ENCODE results near the gene FAM120B. TPM values are rescaled to one million over a fixed set of nuclear protein-coding genes. Genes with fewer than 3 reads are reported as not detected.

FAM120B gene
- total RNA-seq, 2 experiments from 2014 or later: 18.4 to 20.0 TPM

DNA sequence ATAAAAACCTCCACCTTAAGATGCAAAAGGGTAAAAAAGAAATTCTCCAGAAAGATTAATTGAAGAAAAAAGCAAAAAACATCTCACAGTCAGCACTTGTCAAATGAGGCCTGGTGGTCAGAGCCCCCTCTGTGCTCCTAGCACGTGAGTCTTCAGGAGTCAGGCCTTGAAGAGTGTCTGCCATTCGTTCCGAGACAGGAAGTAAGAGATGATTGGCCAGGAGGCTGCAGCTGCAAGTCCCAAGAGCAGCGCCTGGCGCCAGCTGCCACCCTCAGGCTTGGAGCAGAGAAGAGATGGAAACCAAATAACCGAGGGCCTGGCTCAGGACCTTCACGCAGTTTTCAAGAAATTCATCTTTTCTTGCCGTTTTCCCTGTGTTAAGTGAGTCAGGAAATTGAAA, 65.0 kb downstream of the FAM120B start:
- DNase-seq: no peak
- Mint-ChIP-seq H3K4me1 (ENCODE audit: low read depth) (peaks cover 19% of the 10 kb centered on the region), H3K4me3 (no peak overlapping the region), H3K9me3 (no peaks in the 10 kb centered on the region), H3K27me3 (no peaks in the 10 kb centered on the region), H3K27ac (peak overlapping the region; percentile 79), H3K36me3 (peaks cover 24% of the 10 kb centered on the region)
- intact Hi-C loops (cut with micrococcal nuclease): loop anchor here (2.0 kb wide), 1 partner anchor 25 kb away; no protein-coding TSS in a partner anchor
- CTCF ChIA-PET: no interaction called here
- POLR2A ChIA-PET: interaction anchor here (0.8 kb wide), 1 partner anchor 10 kb away, joined by 5 read pairs; no protein-coding TSS in a partner anchor

DNA sequence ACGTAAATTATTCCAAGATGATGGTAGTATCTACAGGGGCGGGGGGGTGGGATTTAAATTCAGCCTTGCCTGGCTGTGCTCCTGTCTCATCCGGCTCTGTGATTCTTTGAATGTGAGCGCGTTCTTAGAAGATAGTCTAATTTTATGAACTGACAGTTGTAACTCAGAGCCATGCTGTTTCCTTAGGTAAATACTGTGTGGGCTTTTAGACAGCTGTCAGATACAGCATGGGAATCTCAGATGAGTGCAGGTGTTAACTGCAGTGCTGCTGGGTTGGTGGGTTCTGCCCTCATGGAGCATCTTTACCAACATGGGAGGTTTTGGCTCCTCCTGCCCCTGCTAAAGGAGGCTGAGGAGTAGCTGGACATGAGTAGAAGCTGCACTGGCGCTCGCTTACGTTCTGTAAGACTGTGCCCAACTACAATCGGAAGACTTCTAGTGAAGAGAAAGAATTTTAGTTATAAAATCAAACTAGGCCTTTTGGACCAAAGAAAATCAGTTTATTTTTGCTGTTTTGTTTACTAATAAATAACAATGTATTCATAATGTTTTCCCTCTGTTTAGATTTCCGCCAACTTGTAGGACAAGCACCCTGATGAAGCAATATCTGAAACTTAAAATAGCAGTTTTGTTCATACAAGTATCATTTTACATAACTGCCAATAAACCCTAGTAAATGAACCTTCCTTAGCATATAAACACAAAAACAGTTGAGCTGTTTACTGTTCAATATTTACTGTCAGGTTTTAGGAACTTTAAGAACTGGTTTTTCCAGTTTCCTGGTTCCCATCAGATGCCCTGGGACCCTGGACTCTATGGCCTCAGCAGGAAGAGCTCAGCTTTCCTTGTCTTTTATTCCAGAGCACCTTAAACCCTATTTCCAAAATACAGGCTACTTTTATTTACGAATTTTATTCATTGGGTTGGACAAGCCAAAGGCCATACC, 66.1 kb downstream of the FAM120B start:
- Mint-ChIP-seq H3K9me3 (no peaks in the 10 kb centered on the region), H3K27ac (no peak overlapping the region), H3K4me3 (no peak overlapping the region), H3K4me1 (ENCODE audit: low read depth) (peaks cover 19% of the 10 kb centered on the region), H3K27me3 (no peaks in the 10 kb centered on the region), H3K36me3 (peaks cover 25% of the 10 kb centered on the region)
- intact Hi-C loops (cut with micrococcal nuclease): no loop called here
- POLR2A ChIA-PET: interaction anchor here (0.8 kb wide), 1 partner anchor 9 kb away, joined by 5 read pairs; no protein-coding TSS in a partner anchor
- CTCF ChIA-PET: no interaction called here
- no peak for DNase-seq

DNA sequence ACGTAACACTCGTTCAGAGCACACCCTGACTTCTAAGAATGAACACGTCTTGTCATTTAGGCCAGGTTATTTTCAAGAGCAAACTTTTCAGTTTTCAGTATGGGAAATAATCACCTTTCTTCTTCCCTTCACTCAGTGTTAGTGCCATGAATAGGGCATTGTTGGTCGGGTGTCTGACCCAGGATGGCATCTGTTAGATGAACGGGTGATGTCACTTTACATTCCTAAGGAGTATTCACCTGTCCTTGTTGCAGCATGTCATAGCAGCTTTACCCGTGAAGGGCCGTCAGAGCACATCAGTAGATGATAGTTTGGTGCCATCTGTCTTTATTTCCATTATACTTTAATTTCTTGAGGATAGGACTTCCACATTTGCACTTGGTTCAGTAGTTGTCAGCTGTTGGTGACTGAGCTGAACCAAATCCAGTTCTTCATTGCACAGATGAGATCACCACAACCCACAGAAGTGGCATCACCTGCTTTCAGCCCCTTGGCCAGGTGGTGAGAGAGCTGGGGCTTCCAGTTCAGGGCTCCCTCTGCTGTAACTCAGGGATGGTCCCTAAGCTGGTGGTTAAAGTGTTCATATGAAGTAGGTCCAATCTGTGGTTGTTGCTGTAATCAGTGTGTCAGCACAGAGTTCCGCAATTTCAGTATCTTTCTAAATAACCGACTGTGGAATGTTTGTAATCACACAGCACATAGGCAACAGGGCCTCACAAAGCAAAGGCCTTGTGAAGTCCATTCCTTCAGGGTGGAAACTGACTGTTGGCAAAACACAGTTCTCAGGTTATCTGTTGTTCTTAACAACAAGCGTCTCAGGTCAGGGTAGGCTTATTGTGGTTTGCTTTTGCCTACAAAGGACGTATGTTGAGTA, 68.2 kb downstream of the FAM120B start:
- intact Hi-C loops (cut with micrococcal nuclease): no loop called here
- Mint-ChIP-seq H3K9me3 (no peaks in the 10 kb centered on the region), H3K4me1 (ENCODE audit: low read depth) (peaks cover 27% of the 10 kb centered on the region), H3K27me3 (no peaks in the 10 kb centered on the region), H3K36me3 (peaks cover 23% of the 10 kb centered on the region), H3K27ac (no peak overlapping the region), H3K4me3 (no peak overlapping the region)
- ChIA-PET CTCF (no interaction called here), POLR2A (no interaction called here)
- no peak for DNase-seq

DNA sequence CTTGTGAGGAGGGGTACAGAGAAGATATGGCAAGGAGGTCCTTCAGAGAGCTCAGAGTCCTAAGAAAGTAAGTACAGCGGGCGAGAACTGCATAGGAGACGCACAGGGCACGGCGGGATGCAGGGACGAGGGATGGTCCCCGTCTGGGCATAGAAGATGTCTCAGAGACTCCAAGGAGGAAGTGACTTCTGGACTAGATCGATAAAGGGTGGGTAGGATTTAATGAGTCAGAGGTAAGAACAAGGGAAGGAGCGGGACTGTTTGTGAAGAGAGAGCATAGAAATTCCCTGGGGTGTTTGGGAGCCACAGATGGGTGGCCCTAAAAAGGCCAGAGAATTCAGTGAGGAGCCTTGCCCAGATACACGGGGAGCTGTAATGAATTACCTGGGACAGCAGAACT, 69.1 kb downstream of the FAM120B start:
- intact Hi-C loops (cut with micrococcal nuclease): no loop called here
- peaks cover 20% of the 10 kb centered on the region for H3K4me1 Mint-ChIP-seq (ENCODE audit: low read depth)
- ChIA-PET POLR2A (no interaction called here), CTCF (interaction anchor here (0.6 kb wide), 1 partner anchor 165 kb away, joined by 3 read pairs; no protein-coding TSS in a partner anchor)
- H3K36me3 Mint-ChIP-seq: peaks cover 23% of the 10 kb centered on the region
- H3K27ac Mint-ChIP-seq: no peak overlapping the region
- no peaks in the 10 kb centered on the region for H3K27me3 Mint-ChIP-seq
- no peak overlapping the region for H3K4me3 Mint-ChIP-seq
- no peaks in the 10 kb centered on the region for H3K9me3 Mint-ChIP-seq
- no peak for DNase-seq

DNA sequence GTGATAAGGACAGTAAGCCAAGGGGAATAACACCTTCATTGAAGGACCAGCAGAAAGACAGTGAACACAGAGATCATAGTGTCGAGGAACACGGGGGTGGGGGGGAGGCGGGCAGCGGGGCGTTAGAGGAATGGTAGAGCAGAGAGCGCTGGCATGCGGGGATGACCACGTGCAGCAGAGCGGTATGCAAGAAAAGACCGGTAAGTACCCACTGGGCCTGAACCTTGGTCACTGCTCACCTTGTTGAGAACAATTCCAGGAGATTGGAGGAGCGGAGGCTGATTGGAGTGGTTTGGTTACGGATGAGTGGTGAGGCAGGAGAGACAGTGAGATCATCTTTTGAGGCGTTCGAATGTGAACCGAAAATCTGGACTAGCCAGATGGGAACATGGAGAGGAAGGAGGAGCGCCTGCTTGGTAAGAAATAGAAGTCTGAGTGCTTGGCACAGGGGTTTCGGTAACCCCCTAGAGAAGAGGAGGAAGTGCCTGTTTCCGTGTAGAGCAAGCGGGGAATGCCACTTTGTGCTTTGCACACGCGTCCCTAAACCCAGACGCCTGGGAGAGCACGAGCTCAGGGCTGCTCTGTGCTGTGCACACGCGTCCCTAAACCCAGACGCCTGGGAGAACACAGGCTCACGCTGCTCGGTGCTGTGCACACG, 70.0 kb downstream of the FAM120B start:
- Mint-ChIP-seq H3K36me3 (peaks cover 16% of the 10 kb centered on the region), H3K27ac (no peak overlapping the region), H3K9me3 (no peaks in the 10 kb centered on the region), H3K27me3 (no peaks in the 10 kb centered on the region), H3K4me3 (no peak overlapping the region), H3K4me1 (ENCODE audit: low read depth) (peaks cover 12% of the 10 kb centered on the region)
- no peak for DNase-seq
- intact Hi-C loops (cut with micrococcal nuclease): no loop called here
- POLR2A ChIA-PET: no interaction called here
- CTCF ChIA-PET: no interaction called here

DNA sequence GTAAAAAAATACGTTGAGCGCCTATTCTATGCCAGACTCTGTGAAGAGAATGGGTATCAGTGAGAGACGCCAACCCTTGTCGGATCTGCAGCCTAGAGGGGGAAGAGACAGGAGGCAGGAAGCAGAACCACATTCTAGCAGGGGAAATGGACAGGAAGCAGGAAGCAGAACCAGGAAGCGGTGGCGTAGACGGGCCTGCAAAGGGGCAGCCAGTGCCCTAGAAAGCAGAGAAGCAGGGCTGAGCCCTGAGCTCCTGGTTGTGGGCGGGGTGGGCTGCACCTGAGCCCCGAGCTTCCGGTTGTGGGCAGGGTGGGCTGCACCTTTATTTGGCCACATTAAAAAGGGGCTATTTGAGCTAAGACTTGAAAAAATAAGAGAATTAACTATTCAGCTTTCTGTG, 71.9 kb downstream of the FAM120B start:
- peak overlapping the region; percentile 3 for H3K27ac Mint-ChIP-seq

DNA sequence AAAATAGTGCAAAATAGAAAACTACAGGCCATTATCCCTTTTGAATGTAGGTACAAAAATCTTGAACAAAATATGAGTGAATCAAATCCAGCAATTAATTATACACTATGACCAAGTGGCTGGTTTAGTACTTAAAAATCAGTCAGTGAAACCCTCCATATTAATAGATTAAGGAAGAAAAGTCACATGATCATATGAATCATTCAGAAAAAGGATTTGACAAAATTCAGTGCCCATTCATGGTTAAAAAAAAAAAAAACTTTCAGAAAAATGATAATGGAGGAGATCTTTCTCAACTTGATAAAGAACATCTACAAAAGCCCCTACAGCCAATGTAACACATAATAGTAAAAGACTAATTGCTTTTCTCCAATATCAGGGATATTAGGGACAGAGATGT, 75.0 kb downstream of the FAM120B start:
- POLR2A ChIA-PET: interaction anchor here (0.7 kb wide), 1 partner anchor 10 kb away, joined by 5 read pairs; no protein-coding TSS in a partner anchor
- CTCF ChIA-PET: no interaction called here
- Mint-ChIP-seq H3K4me3 (no peak overlapping the region), H3K4me1 (ENCODE audit: low read depth) (peaks cover 8% of the 10 kb centered on the region), H3K9me3 (no peaks in the 10 kb centered on the region), H3K27me3 (no peaks in the 10 kb centered on the region), H3K27ac (no peak overlapping the region), H3K36me3 (peaks cover 6% of the 10 kb centered on the region)
- DNase-seq: no peak
- intact Hi-C loops (cut with micrococcal nuclease): no loop called here

More for the DNA sequence above, 71.9 kb downstream of the FAM120B start:
- no peak for DNase-seq
- Mint-ChIP-seq H3K4me1 (ENCODE audit: low read depth) (peaks cover 10% of the 10 kb centered on the region), H3K27me3 (no peaks in the 10 kb centered on the region), H3K36me3 (peaks cover 16% of the 10 kb centered on the region), H3K4me3 (no peak overlapping the region), H3K9me3 (no peaks in the 10 kb centered on the region)
- CTCF ChIA-PET: no interaction called here
- intact Hi-C loops (cut with micrococcal nuclease): no loop called here
- POLR2A ChIA-PET: no interaction called here

DNA sequence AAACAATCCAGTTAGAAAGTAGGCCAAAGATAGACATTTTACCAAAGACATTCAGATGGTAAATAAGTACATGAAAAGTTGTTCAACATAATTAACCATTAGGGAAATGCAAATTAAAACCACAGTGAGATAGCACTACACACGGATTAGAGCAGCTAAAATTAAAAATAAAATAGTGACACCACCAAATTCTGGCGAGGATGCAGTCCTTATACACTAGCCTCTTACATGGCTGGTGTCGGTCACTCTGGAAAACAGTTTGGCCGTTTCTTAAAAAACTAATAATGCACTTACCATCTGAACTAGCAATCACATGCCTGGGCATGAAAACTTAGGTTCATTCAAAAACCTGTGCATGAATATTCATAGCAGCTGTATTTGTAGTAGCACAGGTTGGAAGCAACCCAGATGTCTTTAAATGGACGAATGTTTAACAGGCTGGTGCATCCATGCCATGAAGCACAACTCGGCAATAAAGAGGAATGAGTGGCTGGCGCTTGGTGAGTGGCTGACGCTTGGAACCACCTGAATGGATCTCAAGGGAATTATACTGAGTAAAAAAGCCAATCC, 77.0 kb downstream of the FAM120B start:
- Mint-ChIP-seq H3K9me3 (no peaks in the 10 kb centered on the region), H3K4me3 (no peak overlapping the region), H3K4me1 (ENCODE audit: low read depth) (peaks cover 2% of the 10 kb centered on the region), H3K27me3 (no peaks in the 10 kb centered on the region), H3K36me3 (peaks cover 9% of the 10 kb centered on the region), H3K27ac (no peak overlapping the region)
- intact Hi-C loops (cut with micrococcal nuclease): no loop called here
- ChIA-PET CTCF (no interaction called here), POLR2A (no interaction called here)
- DNase-seq: no peak

DNA sequence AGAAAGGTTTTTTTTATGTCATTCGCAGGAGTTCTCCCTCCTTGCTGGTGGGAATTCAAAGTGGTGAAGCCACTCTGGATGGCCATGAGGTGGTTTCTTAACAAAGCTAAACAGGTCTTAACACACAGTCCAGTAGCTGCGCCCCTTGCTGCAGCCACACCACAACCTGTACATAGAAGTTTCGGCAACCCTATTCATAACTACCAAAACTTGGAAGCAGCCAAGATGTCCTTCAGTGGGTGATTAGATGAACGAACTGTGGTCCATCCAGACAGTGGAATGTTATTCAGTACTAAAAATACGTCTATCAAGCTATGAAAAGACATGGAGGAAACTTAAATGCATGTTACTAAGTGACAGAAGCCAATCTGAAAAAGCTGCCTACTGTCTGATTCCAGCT, 78.9 kb downstream of the FAM120B start:
- H3K9me3 Mint-ChIP-seq: no peaks in the 10 kb centered on the region
- H3K36me3 Mint-ChIP-seq: peaks cover 12% of the 10 kb centered on the region
- intact Hi-C loops (cut with micrococcal nuclease): no loop called here
- ChIA-PET CTCF (no interaction called here), POLR2A (no interaction called here)
- H3K4me1 Mint-ChIP-seq (ENCODE audit: low read depth): no peaks in the 10 kb centered on the region
- no peaks in the 10 kb centered on the region for H3K27me3 Mint-ChIP-seq
- H3K4me3 Mint-ChIP-seq: no peak overlapping the region
- no peak overlapping the region for H3K27ac Mint-ChIP-seq
- no peak for DNase-seq

DNA sequence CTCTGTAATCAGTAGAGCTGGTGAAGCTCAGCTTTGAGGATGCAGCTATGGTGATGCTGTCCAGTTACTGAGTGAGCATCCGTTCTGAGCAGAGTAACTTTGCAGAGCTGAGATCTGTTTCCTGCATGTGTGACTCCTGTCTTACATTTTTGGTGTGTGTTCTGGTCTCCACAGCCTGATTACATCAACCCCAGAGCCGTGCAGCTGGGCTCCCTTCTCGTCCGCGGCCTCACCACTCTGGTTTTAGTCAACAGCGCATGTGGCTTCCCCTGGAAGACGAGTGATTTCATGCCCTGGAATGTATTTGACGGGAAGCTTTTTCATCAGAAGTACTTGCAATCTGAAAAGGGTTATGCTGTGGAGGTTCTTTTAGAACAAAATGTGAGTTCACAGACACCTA, 81.6 kb downstream of the FAM120B start:
- DNase-seq: no peak
- no peaks in the 10 kb centered on the region for H3K27me3 Mint-ChIP-seq
- intact Hi-C loops (cut with micrococcal nuclease): no loop called here
- CTCF ChIA-PET: no interaction called here
- H3K4me3 Mint-ChIP-seq: no peak overlapping the region
- H3K4me1 Mint-ChIP-seq (ENCODE audit: low read depth): no peaks in the 10 kb centered on the region
- POLR2A ChIA-PET: no interaction called here
- H3K27ac Mint-ChIP-seq: no peak overlapping the region
- peaks cover 24% of the 10 kb centered on the region for H3K36me3 Mint-ChIP-seq
- no peaks in the 10 kb centered on the region for H3K9me3 Mint-ChIP-seq

DNA sequence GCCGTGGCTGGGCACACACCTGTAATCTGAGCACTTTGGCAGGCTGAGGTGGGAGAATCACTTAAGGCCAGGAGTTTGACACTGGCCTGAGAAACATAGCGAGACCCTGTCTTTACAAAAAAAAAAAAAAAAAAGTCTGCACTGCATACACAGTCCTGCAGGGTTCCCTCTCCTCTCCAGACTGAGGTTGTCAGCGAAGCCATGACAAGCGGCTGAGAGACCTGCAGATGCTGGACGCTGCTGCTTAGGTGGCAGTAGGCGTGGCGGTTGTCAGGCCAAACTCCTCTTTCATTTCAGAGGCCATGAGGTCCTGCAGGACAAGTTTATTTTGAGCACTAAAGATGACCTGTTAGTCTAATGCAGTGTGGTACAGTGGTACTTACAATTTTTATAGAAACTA, 86.5 kb downstream of the FAM120B start:
- Mint-ChIP-seq H3K27me3 (no peaks in the 10 kb centered on the region), H3K4me3 (no peak overlapping the region), H3K36me3 (peaks cover 55% of the 10 kb centered on the region), H3K27ac (no peak overlapping the region), H3K4me1 (ENCODE audit: low read depth) (peaks cover 7% of the 10 kb centered on the region), H3K9me3 (no peaks in the 10 kb centered on the region)
- CTCF ChIA-PET: no interaction called here
- POLR2A ChIA-PET: no interaction called here
- intact Hi-C loops (cut with micrococcal nuclease): no loop called here
- DNase-seq: no peak

Data from activated CD4-positive, alpha-beta memory T cell treated with anti-CD3 and anti-CD28 coated beads for 36 hours (primary cell).